Daoy (cell line): ENCODE data around the gene ELL2. TPM values are rescaled to one million over a fixed set of nuclear protein-coding genes. Genes with fewer than 3 reads are reported as not detected.
"Not testable (repeated sequence)": the region's sequence is repeated elsewhere in the genome, so short reads cannot be mapped to it uniquely, and the experiment has no call there.

Source experiments
- DNase-seq: peaks from one replicate; pipeline ENCODE4 v3.0.0-alpha.2; 2015; ENCODE audit warnings: low read depth
- total RNA-seq: library from RNA; depleted of rRNA; stranded (reverse); fragments of >200 nt; shearing (Covaris generic); gene quantifications from 2 replicates; pipeline ENCODE4 v1.2.3, GENCODE V29; 2014

ELL2 gene
- total RNA-seq, 1 experiment from 2014 or later = 29.9 TPM

- no peak for DNase-seq
These were observed 78.2 kb downstream of the ELL2 start for GRCh38 chr5:95883185-95884016.

- no peak for DNase-seq
These were observed 79.8 kb downstream of the ELL2 start for GRCh38 chr5:95881833-95882232.

GRCh38 chr5:95880081-95880926 lies 81.3 kb downstream of the ELL2 start:
- DNase-seq = no peak

- no peak for DNase-seq
These were observed 82.0 kb downstream of the ELL2 start for GRCh38 chr5:95879661-95880060.

- no peak for DNase-seq
These were observed 83.0 kb downstream of the ELL2 start for GRCh38 chr5:95878417-95879323.

GRCh38 chr5:95876782-95877181 lies 84.9 kb downstream of the ELL2 start:
- no peak for DNase-seq

GRCh38 chr5:95874246-95874645 lies 87.4 kb downstream of the ELL2 start:
- DNase-seq = no peak

GRCh38 chr5:95873351-95873750 lies 88.3 kb downstream of the ELL2 start:
- no peak for DNase-seq

GRCh38 chr5:95872346-95873268 lies 89.0 kb downstream of the ELL2 start:
- no peak for DNase-seq

GRCh38 chr5:95871146-95871806 lies 90.4 kb downstream of the ELL2 start:
- no peak for DNase-seq

GRCh38 chr5:95870105-95870672 lies 91.5 kb downstream of the ELL2 start:
- DNase-seq = peak; percentile 37

- not testable (repeated sequence) for DNase-seq
These were observed 92.3 kb downstream of the ELL2 start for GRCh38 chr5:95869173-95869855.

- no peak for DNase-seq
These were observed 93.5 kb downstream of the ELL2 start for GRCh38 chr5:95868136-95868535.

GRCh38 chr5:95866435-95867040 lies 95.1 kb downstream of the ELL2 start:
- DNase-seq = no peak

- no peak for DNase-seq
These were observed 96.6 kb downstream of the ELL2 start for GRCh38 chr5:95864944-95865504.

- no peak for DNase-seq
These were observed 97.2 kb downstream of the ELL2 start for GRCh38 chr5:95864456-95864855.

GRCh38 chr5:95863383-95863757 lies 98.3 kb downstream of the ELL2 start:
- DNase-seq = no peak

- peak; percentile 80 for DNase-seq
These were observed 98.8 kb downstream of the ELL2 start for GRCh38 chr5:95862671-95863382.
